Stimulated activated CD8-positive, alpha-beta memory T cell treated with anti-CD3 and anti-CD28 coated beads, Interleukin-2, amount 100 ng/mL, for 48 hours (primary cell): Measurements from ENCODE around the gene ASMTL.
"Not testable (repeated sequence)": the region's sequence is repeated elsewhere in the genome, so short reads cannot be mapped to it uniquely, and the experiment has no call there.

Source experiments
- DNase-seq, 2 donors: peaks; one replicate each; pipeline ENCODE4 v3.0.0-alpha.2; 2020; ENCODE audit warnings: low read depth in 2 of 2

Gene ASMTL

GRCh38 chrX:1403867-1404266, 48.8 kb downstream of the ASMTL start:
- DNase-seq: not testable (repeated sequence)

- no peak for DNase-seq
These were observed 49.5 kb downstream of the ASMTL start for GRCh38 chrX:1403228-1403627.

GRCh38 chrX:1401611-1402430, 50.9 kb downstream of the ASMTL start:
- DNase-seq: no peak

- no peak for DNase-seq
These were observed 51.8 kb downstream of the ASMTL start for GRCh38 chrX:1400742-1401471.

DNA sequence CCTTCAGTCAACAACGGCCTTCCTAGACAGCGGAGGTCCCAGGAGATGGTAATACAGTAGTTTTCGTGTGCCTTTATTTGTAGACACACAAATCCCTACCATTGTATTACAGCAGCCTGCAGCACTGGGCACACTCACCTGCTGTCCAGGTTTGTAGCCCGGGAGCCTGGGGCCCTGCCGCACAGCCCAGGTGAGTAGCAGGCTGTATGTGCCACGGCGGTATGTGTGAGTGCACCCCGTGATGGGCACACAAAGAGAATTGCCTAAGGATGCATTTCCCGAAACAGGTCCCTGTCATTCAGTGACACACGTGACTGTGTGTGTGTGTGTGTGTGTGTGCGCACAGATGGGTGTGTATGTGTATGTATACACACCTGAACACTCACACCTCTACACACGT, 52.7 kb downstream of the ASMTL start:
- DNase-seq: no peak

GRCh38 chrX:1398431-1399340, 54.0 kb downstream of the ASMTL start:
- DNase-seq: no peak

DNA sequence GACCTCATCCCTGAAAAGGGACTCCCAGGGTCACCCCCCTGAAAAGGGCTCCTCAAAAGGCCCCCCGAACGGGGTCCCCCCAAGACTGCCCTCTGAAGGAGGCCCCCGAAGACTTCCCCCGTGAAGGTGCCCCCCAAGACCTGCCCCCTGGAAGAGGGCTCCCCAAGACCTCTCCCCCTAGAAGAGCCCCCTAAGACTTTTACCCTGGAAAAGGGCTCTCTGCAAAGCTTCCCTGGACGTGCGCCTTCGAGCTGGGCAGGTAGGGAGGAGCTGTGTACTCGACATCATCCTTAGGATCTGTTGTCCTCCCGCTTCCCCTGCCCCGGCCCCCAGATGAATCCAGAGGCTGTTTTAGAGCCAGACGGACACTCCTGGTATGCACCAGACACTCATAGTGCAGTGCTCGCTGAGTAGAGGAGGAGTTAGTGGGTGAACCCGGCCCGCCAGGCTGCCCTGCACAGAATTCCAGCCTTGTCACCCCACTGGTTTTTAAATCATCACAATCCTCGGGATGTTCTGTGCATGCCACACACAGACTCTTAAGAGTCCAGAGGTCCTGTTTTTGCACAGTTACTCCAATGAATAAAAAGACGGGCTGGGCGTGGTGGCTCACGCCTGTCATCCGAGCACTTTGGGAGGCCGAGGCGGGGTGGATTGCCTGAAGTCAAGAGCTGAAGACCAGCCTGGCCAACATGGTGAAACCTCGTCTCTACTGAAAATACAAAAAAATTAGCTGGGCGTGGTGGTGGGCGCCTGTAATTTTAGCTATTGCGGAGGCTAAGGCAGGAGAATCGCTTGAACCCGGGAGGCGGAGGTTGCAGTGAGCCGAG, 55.1 kb downstream of the ASMTL start:
- DNase-seq: no peak

- no peak for DNase-seq
These were observed 55.7 kb downstream of the ASMTL start for GRCh38 chrX:1397001-1397400.

DNA sequence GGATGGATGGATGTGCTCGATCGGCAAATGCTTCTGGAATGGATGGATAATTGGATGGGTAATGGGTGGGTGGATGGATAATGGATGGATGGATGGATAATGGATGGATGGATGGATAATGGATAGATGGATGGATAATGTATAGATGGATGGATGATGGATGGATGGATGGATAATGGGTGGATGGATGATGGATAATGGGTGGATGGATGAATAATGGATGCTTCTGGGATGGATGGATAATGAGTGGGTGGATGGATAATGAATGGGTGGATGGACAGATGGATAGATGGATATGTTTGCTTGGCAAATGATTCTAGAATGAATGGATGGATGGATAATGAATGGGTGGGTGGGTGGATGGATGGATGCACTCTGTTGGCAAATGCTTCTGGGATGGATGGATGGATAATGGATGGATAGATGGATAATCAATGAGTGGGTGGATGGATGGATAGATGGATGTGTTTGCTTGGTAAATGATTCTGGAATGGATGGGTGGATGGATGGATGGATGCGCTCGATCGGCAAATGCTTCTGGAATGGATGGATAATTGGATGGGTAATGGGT, 57.0 kb downstream of the ASMTL start:
- no peak for DNase-seq

- no peak for DNase-seq
These were observed 57.8 kb downstream of the ASMTL start for GRCh38 chrX:1394731-1395501.

DNA sequence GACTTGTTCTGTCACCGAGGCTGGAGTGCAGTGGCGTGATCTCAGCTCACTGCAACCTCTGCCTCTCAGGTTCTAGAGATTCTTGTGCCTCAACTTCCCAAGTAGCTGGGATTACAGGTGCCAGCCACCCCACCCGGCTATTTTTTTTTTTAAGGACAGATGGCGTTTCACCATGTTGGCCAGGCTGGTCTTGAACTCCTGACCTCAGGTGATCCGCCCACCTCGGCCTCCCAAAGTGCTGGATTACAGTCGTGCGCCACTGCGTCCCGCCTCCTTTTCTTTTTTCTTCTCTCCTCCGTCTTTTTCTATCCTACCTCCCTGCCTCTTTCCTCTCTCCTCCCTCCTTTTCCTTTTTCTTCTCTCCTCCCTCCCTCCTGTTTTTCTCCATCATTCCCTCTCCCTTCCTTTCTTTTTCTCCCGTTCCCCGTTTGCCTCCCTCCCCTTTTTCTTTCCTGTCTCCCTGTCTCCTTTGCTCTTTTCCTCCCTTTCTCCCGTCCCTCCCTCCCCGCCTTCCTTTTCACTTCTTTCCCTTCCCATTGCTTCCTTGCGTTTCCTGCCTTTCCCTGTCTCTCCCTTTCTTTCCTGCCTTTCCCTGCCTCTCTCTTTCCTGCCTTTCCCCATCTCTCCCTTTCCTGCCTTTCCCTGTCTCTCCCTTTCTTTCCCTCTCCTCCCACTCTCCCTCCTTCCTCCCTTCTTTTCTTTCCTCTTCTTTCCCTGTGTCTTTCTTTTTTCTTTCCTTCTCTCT, 58.7 kb downstream of the ASMTL start:
- DNase-seq: no peak

DNA sequence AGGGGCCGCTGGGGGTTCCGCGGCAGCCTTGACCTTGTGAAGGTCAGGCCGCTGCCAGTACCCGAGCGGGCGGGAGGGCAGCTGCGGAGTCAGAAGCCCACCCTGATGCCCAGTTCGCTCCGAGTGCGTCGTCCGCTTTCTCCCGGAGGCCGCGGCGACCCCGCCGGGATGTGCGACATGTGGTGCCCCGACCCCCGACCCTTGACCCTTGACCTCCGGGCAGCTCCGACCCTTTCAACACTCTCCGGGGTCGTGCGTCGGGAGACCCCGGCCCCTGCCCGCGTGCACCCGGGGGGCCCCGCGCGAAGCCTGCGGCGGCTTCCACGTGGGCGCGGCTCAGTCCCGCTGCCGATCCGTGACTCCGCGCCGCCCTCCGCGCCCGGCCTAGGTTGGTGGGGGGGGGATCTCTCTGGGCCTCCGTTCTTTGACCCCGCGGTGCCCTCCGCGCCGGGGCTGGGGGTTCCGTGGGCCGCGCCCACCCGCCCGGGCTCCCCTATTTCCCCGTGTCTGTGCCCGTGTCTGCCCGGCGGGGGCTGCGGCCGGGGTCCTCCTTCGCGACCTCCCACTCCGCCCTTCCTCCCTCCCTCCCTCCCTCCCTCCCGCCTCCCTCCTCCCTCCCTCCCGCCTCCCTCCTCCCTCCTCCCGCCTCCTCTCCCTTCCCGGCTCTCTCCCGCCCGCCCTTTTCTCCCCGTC, 60.2 kb downstream of the ASMTL start:
- DNase-seq: peak; percentile 34 to 47

GRCh38 chrX:1391707-1392375, 60.9 kb downstream of the ASMTL start, which contains the start of gene SLC25A6:
Gene SLC25A6 (minus strand): TSS chrX:1392113. CDS start chrX:1392009, 104 bp downstream.
- DNase-seq: peak; percentile 99

- DNase-seq: peak in 1 of 2 donors; percentile 86
These were observed 61.4 kb downstream of the ASMTL start for GRCh38 chrX:1391370-1391706.

DNA sequence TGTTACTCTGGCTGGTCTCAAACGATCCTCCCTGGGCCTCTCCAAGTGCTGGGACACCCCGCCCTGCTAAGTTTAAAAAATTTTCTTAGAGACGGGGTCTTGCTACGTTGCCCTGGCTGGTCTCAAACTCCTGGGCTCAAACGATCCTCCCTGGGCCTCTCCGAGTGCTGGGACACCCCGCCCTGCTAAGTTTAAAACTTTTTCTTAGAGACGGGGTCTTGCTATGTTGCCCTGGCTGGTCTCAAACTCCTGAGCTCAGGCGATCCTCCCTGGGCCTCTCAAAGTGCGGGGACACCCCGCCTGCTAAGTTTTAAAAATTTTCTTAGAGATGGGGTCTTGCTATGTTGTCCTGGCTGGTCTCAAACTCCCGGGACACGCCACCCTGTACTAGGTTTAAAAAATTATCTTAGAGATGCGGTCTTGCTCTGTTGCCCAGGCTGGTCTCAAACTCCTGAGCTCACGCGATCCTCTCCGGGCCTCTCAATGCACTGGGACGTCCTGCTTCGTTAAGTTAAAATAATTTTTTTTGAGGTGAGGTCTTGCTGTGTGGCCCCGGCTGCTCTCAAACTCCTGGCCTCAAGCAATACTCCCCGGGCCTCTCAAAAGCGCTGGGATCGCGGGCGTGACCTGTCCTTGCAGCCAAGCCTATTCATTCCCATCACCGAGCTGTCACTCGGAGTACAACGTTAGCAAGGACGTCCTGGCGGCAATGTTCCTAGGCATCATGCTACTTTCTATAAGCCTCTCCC, 61.9 kb downstream of the ASMTL start:
- DNase-seq: no peak

- DNase-seq: no peak
These were observed 62.8 kb downstream of the ASMTL start for GRCh38 chrX:1389993-1390285.

- DNase-seq: no peak
These were observed 63.3 kb downstream of the ASMTL start for GRCh38 chrX:1389181-1389992.
